OCI-LY7 (cell line): Measurements from ENCODE around the gene ABCC4. TPM values are rescaled to one million over a fixed set of nuclear protein-coding genes. Genes with fewer than 3 reads are reported as not detected.

Source experiments
- BruUV-seq: library from RNA; stranded (reverse); fragments of 400-500 nt; replicated peaks from 2 replicates; lab custom pipeline; 2021; lab: Mats Ljungman, UMichigan
- CTCF ChIA-PET: fragments of 300-600 bp; sonication (Branson Sonifier 250); formaldehyde crosslinking; loops from one replicate; lab custom pipeline; 2022; ENCODE audit warnings: antibody characterized with exemption; ENCODE audit not compliant: unreplicated experiment; lab: Charles Lee
- POLR2A ChIA-PET: fragments of 300-600 bp; sonication (Branson Sonifier 250); formaldehyde crosslinking; loops from one replicate; lab custom pipeline; 2022; ENCODE audit warnings: antibody characterized with exemption; lab: Charles Lee
- DNase-seq: peaks from one replicate; pipeline ENCODE4 v3.0.0-alpha.2; 2015; ENCODE audit warnings: low spot score
- H2AFZ ChIP-seq: fragments of 200-600 bp; sonication (generic), shearing (Covaris generic); 2 replicates; pipeline ENCODE4 v1.6.1; 2014; ENCODE audit warnings: mild to moderate bottlenecking, antibody characterized with exemption, low read length, moderate library complexity
- H3K27ac ChIP-seq: fragments of 200-600 bp; sonication (generic); 2 replicates; pipeline ENCODE4 v1.5.1; 2014; ENCODE audit warnings: mixed run types, low read depth, mild to moderate bottlenecking, moderate library complexity, low read length, inconsistent platforms; ENCODE audit not compliant: poor library complexity, severe bottlenecking
- H3K36me3 ChIP-seq: fragments of 200-600 bp; sonication (generic); 2 replicates; pipeline ENCODE4 v1.6.1; 2014; ENCODE audit warnings: mild to moderate bottlenecking, antibody characterized with exemption, low read length, moderate library complexity, mixed read lengths; ENCODE audit not compliant: insufficient read depth
- H3K4me1 ChIP-seq: fragments of 200-600 bp; sonication (generic); 2 replicates; pipeline ENCODE4 v1.5.1; 2014; ENCODE audit warnings: mild to moderate bottlenecking, low read length; ENCODE audit not compliant: insufficient read depth, poor library complexity, severe bottlenecking
- H3K4me2 ChIP-seq: fragments of 200-600 bp; sonication (generic); 2 replicates; pipeline ENCODE4 v1.6.1; 2014; ENCODE audit warnings: mild to moderate bottlenecking, low read length
- H3K4me3 ChIP-seq: fragments of 200-600 bp; sonication (generic); 2 replicates; pipeline ENCODE4 v1.5.1; 2014; ENCODE audit warnings: mild to moderate bottlenecking, low read depth, low read length; ENCODE audit not compliant: poor library complexity, severe bottlenecking
- H3K79me2 ChIP-seq: fragments of 200-600 bp; sonication (generic); 2 replicates; pipeline ENCODE4 v1.6.1; 2016; ENCODE audit warnings: low read depth, mild to moderate bottlenecking, low read length, moderate library complexity, mixed read lengths; ENCODE audit not compliant: insufficient read depth
- H3K9me2 ChIP-seq: fragments of 200-600 bp; sonication (generic); 2 replicates; pipeline ENCODE4 v1.6.1; 2016; ENCODE audit warnings: mild to moderate bottlenecking, low read length, mixed read lengths; ENCODE audit not compliant: insufficient read depth
- H3K9me3 ChIP-seq: fragments of 200-600 bp; sonication (generic); 2 replicates; pipeline ENCODE4 v1.6.1; 2014; ENCODE audit warnings: mild to moderate bottlenecking, mixed run types, low read length, mixed read lengths
- H4K20me1 ChIP-seq: fragments of 200-600 bp; sonication (generic); 2 replicates; pipeline ENCODE4 v1.6.1; 2014; ENCODE audit warnings: mild to moderate bottlenecking, antibody characterized with exemption, low read length, moderate library complexity, mixed read lengths; ENCODE audit not compliant: insufficient read depth
- EZH2phosphoT487 ChIP-seq: fragments of 200-600 bp; sonication (generic); IDR thresholded peaks from 2 replicates; pipeline ENCODE4 v1.6.1; 2018; ENCODE audit warnings: low read depth, borderline replicate concordance, mild to moderate bottlenecking, mixed run types, antibody characterized with exemption, low read length, moderate library complexity, mixed read lengths
- intact Hi-C: fragments of 100-400 bp; cut with micrococcal nuclease; formaldehyde crosslinking; loops from one replicate; pipeline ENCODE4 v1.10.0; 2022; ENCODE audit not compliant: unreplicated experiment
- total RNA-seq, 2 experiments: library from RNA; depleted of rRNA in 1 of 2; stranded (reverse); fragments of >200 nt in 1 of 2; shearing (Covaris generic) in 1 of 2; gene quantifications; 2 replicates each; pipeline ENCODE4 v1.2.3, GENCODE V29; 2014 to 2022
- TF ChIP-seq, protein P1 (sequence below): fragments of 200-600 bp; sonication (generic); conservative IDR thresholded peaks from 2 replicates; pipeline ENCODE4 v1.5.1; 2014; ENCODE audit warnings: mild to moderate bottlenecking, antibody characterized with exemption, low read length, moderate library complexity, mixed read lengths

Gene ABCC4
- total RNA-seq, 2 experiments from 2014 or later: 7.3 to 7.8 TPM

DNA sequence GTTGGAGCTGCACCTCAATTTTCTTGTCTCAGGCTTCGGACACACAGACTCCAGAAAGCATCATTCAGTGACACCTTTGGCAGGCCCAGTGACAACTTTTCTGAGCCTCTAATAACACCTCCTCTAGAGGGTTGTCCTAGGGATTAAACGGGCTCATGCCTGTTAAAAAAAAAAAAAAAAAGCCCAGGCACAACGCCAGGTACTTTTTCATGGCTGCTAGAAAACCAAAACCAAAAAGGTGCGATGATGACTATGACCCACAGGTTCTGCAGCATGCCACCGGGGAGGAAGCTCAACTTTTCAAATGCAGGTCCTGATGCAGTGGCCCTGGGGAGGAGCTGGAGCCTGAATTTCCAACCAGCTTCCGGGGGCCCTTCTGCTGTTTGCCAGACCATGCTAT is 184.2 kb downstream of the ABCC4 start:
- CTCF ChIA-PET: no interaction called here
- Histone ChIP-seq H3K9me2 (no peaks in the 10 kb centered on the region), H2AFZ (no peak overlapping the region), H4K20me1 (no peaks in the 10 kb centered on the region), H3K27ac (no peak overlapping the region), H3K9me3 (no peaks in the 10 kb centered on the region), H3K4me3 (no peak overlapping the region), H3K36me3 (no peaks in the 10 kb centered on the region), H3K4me1 (no peaks in the 10 kb centered on the region), H3K79me2 (no peaks in the 10 kb centered on the region), H3K4me2 (no peak overlapping the region)
- no TSS peak for BruUV-seq
- intact Hi-C loops: no loop called here
- TF ChIP-seq, protein P1, sequence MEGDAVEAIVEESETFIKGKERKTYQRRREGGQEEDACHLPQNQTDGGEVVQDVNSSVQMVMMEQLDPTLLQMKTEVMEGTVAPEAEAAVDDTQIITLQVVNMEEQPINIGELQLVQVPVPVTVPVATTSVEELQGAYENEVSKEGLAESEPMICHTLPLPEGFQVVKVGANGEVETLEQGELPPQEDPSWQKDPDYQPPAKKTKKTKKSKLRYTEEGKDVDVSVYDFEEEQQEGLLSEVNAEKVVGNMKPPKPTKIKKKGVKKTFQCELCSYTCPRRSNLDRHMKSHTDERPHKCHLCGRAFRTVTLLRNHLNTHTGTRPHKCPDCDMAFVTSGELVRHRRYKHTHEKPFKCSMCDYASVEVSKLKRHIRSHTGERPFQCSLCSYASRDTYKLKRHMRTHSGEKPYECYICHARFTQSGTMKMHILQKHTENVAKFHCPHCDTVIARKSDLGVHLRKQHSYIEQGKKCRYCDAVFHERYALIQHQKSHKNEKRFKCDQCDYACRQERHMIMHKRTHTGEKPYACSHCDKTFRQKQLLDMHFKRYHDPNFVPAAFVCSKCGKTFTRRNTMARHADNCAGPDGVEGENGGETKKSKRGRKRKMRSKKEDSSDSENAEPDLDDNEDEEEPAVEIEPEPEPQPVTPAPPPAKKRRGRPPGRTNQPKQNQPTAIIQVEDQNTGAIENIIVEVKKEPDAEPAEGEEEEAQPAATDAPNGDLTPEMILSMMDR: no peak
- no peak for TF ChIP-seq EZH2phosphoT487
- POLR2A ChIA-PET: interaction anchor here (0.5 kb wide), 1 partner anchor 648 kb away, joined by 4 read pairs; no protein-coding TSS in a partner anchor
- no peak for DNase-seq

DNA sequence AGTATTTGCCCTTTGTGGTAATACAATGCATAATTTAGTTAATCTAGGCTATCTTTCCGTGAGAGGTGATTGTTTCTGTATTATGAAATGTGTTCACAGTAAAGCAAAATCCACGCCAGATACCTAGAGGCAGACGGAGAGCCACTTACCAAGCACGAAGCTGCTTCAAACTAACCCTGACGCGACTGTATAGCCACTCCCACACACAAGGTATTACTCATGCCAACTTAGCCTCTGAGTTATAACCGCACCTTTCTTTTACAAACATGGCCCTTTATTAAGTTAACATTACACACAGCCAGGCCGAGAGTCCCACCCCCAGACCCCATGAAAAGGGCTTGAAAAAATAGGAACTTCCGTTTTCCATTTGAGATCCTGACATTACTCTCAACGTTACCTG is 185.7 kb downstream of the ABCC4 start:
- H2AFZ ChIP-seq: no peak overlapping the region
- intact Hi-C loops: no loop called here
- no peak overlapping the region for H3K27ac ChIP-seq
- no peaks in the 10 kb centered on the region for H3K4me1 ChIP-seq
- ChIA-PET POLR2A (no interaction called here), CTCF (no interaction called here)
- no TSS peak for BruUV-seq
- no peaks in the 10 kb centered on the region for H3K79me2 ChIP-seq
- H3K4me2 ChIP-seq: no peak overlapping the region
- no peaks in the 10 kb centered on the region for H3K9me3 ChIP-seq
- H3K9me2 ChIP-seq: no peaks in the 10 kb centered on the region
- H4K20me1 ChIP-seq: no peaks in the 10 kb centered on the region
- TF ChIP-seq, protein P1: no peak
- no peak for TF ChIP-seq EZH2phosphoT487
- H3K36me3 ChIP-seq: no peaks in the 10 kb centered on the region
- no peak for DNase-seq
- H3K4me3 ChIP-seq: no peak overlapping the region

- POLR2A ChIA-PET: interaction anchor here (0.6 kb wide), 1 partner anchor 1110 kb away, joined by 7 read pairs; no protein-coding TSS in a partner anchor
- Histone ChIP-seq H3K4me2 (no peak overlapping the region), H3K4me3 (no peak overlapping the region), H2AFZ (no peak overlapping the region), H3K9me2 (no peaks in the 10 kb centered on the region), H3K79me2 (no peaks in the 10 kb centered on the region), H4K20me1 (no peaks in the 10 kb centered on the region), H3K4me1 (no peaks in the 10 kb centered on the region), H3K36me3 (no peaks in the 10 kb centered on the region; the same call in 1 of the 2 replicates), H3K27ac (no peak overlapping the region), H3K9me3 (no peaks in the 10 kb centered on the region)
- no TSS peak for BruUV-seq
- TF ChIP-seq, protein P1: no peak
- no peak for TF ChIP-seq EZH2phosphoT487
- no peak for DNase-seq
- intact Hi-C loops: no loop called here
- CTCF ChIA-PET: no interaction called here
These were observed 187.7 kb downstream of the ABCC4 start for GRCh38 chr13:95113601-95114000.
